Activated naive CD8-positive, alpha-beta T cell treated with anti-CD3 and anti-CD28 coated beads, Interleukin-2, amount 50 U/mL, for 16 hours (primary cell): ENCODE measurements around the gene HOXB5.

ENCODE experiments used
- DNase-seq: peaks from one replicate; pipeline ENCODE4 v3.0.0-alpha.2; 2020; ENCODE audit warnings: low read depth, low spot score

Gene HOXB5

DNA sequence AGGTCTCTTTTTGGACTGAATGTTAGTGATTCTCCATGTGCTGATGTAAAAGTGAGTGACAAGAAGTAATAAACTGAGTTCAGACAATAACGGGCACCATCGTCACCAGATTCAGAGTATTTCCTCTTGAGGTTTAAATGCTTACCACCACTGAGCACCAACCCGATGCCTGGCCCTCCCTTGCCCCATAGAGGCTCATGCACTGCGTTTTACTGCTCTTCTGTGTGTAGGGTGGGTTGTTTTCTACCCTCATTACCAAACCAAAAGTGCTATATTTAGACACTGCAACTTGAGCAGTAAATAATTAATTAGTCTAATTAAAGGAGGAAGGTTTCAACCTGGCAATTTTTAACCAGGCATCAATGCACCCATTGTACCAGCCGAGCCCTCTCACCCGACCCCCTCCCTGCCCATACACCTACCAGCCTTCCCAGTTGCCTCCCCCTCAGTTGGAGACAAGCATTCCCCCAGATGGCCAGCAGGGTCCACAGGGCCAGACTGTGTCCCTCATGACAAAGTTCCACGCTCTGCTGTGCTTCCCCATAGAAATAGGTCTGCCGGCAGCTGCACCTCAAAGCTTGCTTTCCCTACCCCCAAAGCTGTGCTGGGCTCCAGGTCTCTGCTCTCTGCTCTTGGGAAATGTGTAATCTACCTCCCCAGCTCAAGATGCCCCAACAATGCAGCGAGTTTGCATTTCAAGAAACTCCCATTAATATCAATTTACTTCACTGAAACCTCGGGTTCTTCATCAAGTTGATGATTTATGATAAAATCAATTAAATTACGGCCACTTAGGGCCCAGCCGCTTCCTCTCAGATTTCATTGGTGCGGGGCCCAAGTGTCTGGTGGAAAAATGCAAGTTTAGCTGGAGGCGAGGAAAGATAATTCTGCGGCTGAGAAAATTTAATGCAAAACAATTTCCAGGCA, 31.4 kb downstream of the HOXB5 start:
- no peak for DNase-seq

DNA sequence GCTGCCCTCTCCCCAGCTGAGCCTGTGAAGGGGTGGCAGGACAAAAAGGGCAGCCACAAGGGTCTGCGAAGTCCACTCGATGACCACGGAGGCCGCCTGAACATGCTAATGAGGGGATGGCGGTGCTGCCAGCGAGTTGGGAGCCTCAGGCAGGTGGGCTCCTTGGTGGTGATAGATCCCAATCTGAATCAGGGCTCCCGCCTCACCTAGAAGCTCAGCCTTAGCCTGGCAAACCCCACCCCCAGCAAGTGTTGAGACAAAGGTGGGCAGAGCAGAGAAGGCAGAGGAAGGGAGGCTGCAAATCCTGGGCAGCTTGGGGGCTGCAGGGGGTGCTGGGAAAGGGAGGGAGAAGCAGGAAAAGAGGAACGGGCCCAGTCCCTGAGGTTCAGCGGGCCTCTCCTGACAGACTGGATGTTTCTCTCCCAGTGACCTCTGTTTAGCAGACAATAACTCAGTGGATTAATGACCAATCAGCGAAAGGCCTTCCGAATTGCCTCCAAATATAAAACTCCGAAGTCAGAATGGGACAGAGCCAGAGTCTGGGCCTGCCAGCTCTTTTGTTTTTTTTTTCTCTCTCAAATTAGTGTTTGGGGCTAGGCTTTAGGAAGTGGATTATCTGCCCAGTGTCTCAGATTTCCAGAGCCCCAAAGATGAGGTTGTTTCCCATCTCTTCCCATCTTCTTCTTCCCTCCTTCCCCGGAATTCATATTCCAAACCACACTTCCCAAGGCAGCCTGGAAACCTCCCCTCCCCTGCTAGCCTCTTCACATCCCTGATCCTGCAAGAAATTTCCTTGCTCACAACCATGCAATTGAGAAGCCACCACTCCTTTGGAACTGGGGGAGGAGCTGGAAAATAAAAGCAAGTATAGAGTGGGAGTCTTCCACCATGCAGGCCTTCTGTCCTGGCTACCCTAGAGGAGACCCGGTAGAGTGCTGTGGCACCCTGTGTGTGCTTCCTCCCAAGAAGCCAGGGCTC, 33.5 kb downstream of the HOXB5 start:
- DNase-seq: no peak

DNA sequence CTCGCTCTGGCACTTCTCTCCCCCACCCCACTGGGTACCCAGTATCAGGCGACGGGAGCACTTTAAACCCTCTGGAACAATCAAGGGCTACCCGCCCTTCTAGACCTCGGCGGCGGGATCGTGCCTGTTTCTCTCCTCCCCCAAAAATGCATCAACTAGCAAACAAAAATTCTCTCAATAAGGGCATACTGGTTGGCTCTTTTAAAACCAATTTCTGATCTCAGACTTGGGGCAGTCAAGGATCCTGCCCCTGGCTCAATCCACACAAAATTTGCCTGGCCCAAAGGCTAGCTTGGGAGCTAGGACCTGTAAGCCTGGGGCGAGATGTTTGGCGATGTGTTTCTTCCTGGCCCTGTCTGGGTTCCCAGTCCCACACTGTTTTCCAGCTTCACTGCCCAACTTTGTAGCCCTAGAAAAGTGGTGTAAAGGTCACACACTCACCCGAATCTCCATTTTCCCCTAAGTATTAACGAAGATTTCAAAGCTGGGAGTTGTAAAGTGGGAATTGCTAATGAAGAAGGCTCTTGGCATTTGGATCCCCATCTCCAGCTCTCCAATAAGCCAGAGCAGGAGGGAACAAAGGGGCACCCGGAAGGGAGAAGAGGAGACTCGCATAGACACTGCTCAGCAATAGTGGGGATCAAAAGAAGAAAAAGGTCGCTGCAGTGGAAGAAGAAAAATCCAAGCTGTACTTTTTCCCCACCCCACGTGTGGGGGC, 34.3 kb downstream of the HOXB5 start:
- no peak for DNase-seq

DNA sequence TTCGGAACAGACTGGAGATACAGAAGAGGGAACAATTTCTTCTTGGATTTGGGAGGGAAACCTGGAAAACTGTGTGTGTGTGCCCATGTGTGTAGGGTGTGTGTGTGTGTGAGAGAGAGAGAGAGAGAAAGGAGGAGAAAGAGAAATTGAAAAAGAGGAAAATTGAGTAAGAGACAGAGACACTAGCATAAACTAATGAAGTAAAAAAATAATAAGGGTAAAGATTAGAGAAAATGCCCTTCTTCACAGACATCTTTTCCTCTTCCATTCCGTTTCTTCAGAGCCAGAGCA, 34.8 kb downstream of the HOXB5 start:
- no peak for DNase-seq

DNA sequence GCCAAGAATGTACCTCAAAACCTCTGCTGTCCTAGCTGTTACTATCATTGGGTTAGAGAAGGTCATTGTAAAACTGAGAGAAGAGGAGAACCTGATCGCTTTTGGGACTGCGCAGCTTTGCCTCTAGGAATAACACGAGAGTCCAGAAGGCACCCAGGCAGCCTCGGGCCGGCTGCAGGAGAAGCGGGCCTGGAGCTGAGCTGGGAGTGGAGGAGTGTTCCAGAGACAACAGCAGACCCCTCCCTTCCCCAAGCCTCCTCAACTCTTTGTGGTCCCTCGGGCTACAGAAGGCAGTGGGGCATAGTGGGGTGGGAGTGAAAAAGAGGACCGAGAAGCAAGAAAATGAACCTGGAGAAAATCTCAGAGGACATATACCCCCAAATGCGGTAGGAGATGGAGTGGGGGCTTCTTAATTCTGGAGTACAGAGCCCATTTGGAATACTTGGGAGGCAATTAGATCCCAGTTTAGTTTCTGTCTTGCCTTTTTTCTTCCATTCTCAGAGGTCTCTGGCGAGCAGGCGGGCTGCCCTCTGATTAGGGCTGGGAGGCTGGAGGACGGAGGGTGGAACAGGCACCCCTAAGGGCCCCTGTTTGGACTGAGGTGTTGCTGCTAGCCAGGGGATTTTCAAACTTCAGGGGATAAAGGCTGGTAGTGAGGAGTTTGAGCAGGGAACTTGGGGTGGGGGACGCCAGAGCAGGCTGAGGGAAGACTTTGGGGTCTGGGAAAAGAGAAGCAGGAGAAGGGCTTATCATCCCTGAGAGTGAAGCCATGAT, 35.3 kb downstream of the HOXB5 start:
- DNase-seq: no peak

DNA sequence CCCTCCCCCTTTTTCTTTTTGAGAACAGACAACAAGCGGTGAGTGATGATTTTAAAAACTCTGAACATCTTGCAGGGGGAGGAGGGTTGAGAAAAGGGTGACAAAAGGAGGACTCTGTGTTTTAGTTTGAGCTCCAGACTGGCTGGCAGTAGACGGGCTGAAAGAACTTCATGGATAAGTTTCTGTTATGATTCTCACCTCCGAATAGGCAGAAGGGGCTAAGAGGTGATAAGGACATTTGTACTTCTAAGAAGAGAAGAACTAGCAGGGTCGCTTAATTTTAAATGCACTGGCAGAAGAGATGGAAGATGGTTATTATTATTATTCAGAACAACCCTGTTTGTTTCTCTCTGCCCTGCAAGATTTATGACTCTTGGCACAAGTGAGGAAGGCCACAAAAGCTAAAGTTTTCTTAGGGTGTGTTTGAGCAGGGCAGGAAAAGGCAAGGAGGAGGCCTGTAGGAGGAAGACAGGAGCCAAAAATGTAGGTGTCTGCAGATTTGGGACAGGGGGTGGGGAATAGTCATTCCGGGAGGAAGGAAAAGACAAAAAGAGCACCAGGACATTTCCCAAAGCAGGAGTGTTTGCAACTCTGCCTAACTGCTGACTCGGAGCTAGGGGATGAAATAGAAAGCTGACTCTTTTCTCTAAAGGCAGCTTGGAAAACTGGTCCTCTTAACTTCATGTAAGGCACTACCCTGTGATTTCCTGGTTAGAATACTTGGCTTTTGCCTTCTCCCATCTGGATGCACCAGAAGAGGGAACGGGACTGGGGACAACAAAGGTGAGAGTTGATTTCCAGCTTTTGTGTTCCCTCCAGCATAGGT, 36.8 kb downstream of the HOXB5 start:
- no peak for DNase-seq

DNA sequence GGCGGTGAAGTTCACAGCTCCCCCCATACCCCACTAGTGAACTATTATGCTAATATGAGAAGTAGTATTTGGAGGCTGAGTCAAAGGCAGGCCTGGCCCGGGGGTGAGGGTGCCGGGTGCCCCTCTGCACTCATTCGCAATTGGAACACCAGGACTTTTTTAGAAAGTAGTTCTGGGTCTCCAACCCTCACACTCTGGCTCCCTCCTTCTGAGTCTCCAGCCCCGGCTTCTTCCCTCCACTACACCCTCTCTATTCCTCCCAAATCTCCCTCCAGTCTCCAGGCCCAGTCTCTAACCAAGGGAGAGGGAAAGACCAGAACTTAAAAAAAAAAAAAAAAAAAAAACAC, 37.4 kb downstream of the HOXB5 start:
- DNase-seq: no peak

DNA sequence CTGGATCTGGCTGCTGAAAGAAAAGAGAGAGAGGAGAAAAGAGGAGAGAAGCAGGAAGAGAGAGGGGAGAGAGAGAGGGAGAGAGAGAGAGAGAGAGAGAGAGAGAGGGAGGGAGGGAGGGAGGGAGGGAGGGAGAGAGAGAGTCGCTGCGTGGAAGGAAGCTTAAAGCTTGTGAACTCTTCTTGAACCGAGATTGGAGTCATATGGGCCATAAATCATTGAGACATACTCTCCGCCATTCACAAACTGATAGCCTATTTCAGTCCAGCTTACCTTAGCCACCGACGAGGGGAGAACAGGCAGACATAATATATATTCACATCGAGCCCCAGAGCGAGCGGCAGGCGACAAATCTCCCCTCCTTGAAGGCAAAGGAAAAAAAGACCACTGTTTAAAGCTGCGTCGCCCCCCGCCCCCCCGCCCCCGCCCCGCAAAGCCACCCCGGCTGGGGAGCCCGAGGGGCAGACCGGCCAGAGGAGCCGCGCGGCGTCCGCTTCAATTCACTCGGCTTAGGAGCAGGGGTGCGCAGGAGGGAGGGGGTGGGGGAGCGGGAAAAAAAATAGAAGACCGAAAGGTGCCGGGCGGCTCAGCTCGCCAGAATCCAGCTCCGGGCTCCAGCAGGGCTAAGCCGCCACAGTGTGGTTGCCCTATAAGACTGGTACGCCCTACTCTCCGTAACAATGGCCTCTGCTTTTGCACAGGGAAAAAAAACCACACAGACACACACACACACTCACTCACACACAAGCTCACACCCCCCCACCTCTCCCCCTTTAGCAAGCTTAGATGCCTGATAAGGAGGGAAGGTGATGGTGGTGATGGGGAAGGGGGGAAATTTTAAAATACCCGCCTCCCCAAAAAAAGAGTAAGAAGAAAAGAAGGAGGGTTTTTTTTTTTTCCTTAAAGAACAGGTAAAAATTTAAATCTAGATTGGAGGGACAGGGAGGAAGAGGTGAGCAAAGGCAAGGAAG, 38.0 kb downstream of the HOXB5 start:
- DNase-seq: no peak

DNA sequence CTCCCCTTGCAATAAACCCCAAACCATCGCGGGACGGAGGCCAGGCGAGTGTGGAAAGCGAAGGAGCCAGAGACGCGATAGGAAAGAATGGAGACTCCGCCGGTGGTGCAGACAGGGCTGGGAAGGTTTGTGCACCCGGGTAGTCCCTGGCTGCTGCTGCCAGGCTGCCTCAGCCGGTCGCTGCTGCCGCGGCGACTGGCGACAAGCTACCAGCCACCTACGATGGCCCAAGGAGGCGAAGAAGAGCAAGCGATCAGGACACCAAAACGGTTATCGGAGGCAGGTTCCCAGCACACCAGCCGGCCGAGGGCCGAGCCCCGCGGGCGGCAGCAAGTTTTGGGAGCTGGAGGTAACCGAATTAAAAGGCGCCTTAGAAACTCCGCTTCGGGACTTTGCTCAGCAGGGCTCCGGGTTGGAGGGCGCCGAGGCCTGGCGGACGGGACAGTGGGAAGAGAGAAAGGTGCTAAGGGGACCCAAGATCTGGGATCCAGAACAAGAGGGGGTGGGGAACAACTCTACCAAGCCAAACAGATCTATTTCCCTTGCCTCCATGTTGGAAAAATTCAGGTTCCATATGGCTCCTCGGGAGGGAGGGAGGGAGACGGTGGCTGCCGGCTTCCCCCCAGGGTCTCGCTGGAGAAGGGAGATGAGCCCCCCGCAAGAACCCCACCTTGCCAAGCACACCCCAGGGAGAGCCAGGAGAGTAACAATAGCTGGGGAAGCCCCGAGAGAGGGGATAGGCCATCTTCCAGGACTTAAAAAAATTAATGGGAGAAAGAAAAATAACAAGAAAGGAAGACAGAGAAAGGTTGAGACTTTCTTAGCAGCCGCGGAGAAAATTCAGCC, 38.9 kb downstream of the HOXB5 start:
- no peak for DNase-seq

DNA sequence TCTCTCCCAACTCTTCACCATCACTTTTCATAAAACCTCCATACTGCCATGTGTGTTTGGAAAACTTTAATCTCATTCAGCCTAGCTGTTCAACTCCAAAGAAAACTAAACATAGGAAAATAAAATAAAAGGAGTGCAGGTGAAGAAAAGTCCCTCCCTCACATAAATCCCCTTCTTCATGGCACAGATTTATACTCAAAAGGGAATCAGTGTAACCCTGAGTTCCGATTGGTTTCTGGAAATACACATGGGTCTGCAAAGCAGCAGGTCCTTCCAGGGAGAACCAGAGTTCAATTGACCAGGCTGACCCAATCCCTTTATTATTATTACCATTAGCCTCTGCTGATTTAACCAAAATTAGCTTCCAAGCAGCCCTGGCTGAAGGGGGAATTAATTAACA, 39.8 kb downstream of the HOXB5 start:
- no peak for DNase-seq

DNA sequence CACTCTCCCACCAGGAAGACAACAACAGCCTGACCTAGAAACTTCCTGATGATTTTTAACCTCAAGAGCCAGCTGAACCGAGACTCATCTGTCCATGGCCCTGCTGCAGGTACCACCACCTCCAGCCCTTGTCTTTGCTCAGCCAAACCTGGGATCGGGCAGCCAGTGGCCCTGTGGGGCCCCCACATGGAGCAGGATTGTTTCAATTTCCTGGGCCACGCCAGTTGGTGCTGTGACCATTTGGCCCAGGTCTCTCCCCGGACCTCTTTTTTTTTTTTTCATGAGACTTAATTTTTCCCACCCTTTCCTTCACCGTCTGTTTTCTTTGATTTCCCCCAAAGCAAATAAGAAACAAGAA, 40.4 kb downstream of the HOXB5 start:
- no peak for DNase-seq

DNA sequence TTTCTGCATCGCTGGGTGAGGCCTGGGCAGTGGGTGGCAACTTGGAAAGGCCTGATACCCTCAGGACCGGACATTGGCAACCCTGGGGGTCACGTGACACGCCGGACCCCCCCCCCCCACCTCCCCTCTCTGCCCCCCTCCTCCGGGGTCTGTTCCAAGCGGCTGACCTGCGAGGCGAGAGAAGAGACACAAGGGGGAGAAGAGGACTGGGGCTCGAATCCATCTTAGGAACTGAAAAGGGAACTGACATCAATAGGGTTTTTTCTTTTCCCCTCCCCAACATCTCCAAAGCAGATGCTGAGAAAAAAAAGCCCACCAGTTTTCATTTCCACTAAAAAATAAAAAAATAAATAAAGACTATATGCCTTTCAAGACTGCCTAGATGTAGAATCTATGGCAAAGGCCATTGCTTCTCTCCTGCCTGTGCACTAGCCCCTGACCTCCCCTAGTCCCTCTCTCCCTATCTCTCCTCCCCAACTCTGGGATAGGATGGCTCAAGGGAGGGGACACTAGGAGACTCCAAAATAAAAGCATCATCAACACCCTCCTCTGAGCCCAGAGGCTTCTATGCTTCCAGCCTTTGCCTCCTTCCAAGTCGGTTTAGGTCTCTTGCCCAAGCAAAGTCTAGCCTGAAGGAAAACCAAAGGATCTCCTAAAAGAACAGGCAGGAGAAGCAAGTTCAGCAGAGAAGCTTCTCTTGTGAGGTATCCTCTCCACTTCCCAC, 41.0 kb downstream of the HOXB5 start:
- no peak for DNase-seq

DNA sequence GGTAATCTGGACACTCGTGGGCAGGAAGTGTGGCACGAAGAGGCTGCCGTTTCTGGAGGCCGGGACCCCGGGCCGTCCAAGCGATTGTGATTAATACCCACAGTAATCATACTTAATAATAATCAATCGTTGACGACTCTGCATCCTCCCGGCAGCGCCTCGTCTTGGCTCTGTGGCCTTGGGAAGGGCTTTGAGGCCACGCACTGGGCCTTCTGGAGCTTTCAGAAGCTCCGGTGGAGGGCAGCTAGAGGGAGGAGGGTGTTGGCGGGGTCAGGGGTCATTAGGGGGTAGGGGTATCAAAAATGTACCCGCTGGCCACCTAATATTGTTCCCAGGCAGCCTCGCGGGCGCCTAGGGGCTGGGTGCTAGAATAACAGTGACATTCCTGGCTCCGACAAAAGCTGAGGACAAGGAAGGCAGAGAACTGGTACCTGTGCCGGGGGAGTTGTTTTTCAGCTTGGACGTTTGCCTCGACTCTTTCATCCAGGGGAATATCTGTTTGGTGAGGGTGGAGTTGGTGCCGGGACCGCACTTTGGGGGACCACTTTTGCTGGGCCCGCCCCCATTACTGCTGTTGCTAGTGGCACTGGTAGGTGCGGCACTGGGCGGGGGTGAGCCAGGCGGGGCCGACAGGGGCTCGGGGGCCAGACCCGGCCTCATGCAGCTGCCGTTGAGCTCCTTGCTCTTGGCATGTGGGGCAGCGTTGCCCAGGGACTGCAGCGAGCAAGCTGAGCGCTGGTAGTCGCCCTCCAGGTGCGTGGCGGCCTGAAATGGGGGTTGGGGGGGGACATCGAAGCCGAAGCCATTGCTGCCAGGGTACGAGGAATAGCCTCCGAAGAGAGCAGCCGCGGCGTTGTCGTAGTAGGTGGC, 41.7 kb downstream of the HOXB5 start:
- no peak for DNase-seq

DNA sequence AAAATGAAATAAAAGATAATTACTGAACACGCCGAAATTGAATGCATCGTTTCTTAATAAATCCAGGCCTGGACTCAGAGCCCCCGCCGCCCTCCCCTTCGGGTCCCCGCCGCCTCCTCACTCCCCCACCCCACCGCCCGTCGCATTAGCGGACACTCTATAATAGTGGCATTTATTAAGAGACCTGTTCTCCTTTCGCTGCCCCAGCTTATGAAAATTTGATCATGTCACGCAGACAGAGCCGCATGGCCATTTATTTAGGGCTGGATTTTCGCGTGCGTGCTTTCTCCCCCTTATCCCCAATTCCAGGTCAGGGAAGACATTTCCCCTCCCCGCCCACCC, 42.4 kb downstream of the HOXB5 start:
- DNase-seq: no peak

DNA sequence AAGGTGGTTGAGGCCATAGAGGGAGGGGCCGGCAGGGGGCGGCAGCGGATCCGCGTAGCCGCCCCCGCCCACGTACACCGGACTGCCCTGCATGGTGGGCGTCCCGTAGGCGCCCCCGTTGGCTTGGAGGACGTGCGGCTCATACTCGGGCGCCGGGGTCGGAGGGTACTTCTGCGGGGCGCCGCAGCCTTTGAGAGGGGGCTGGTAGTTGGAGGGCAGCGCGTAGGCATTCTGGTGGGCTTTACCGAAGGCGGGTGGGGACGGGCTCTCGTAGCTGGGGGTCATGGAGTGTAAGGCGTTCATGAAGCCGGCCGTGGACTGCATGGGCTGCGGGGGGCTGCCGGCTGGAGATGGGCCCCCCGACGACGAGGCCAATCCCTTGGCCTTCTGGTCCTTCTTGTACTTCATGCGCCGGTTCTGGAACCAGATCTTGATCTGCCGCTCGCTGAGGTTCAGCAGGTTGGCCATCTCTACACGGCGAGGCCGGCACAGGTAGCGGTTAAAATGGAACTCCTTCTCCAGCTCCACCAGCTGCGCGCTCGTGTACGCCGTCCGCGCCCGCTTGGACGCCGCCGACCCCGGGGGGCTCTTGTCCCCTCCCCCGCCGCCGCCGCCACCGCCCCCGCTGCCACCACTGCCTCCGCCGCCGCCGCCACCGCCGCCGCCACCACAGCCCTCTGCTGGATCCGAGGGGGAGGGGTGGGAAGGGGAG, 42.9 kb downstream of the HOXB5 start:
- no peak for DNase-seq

DNA sequence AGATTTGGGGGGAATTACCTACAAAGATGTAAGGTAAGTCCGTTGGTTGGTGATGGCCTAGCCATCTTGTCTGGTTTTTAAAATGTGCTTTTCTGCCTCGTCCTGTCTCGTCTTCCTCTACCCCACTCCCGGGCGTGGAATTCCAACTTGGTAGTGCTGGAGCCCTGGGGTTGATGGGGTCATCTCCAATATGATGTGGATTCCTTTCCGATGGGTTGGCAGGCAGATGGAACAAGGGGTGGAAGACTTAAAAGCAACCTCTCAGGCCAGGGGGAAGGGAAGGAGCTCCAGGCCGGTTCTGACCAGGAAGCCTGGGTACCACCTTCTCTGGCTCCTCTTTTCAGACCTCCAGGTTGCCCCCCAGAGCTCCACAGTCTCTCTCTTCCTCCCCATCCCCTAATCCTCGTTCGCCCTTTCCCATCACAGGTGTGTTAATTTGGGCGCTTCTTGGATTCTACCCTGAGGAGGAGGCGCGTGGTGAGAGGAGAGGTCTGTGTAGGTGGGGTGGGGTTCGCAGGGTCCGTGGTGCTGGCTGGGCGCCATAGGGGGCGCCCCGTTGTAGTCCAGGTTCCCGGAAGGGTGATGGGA, 43.6 kb downstream of the HOXB5 start:
- no peak for DNase-seq
